HCT116 (cell line): ENCODE data around the gene ROCK2. TPM values are rescaled to one million over a fixed set of nuclear protein-coding genes. Genes with fewer than 3 reads are reported as not detected.

ENCODE experiments used
- ATAC-seq: fragments of 200-7000 bp; cut with Tn5 transposase; 2 replicates; pipeline ENCODE4 v1.9.1; 2020; ENCODE audit warnings: mild to moderate bottlenecking, moderate library complexity
- BruUV-seq: library from RNA; stranded (reverse); fragments of 400-500 nt; replicated peaks from 2 replicates; lab custom pipeline; 2021; lab: Mats Ljungman, UMichigan
- CTCF ChIA-PET: fragments of 300-600 bp; sonication (Branson Sonifier 250); formaldehyde crosslinking; loops from one replicate; lab custom pipeline; 2021; ENCODE audit warnings: antibody characterized with exemption; lab: Charles Lee
- POLR2A ChIA-PET: fragments of 300-600, 350-600 bp; sonication (Branson Sonifier 250); formaldehyde crosslinking; loops from one replicate; lab custom pipeline; 2021; ENCODE audit warnings: antibody characterized with exemption; lab: Charles Lee
- RAD21 ChIA-PET, 2 experiments: fragments of 300-600 bp; sonication (Branson Sonifier 250); formaldehyde crosslinking; loops; one replicate each; lab custom pipeline; 2023; ENCODE audit warnings: low total read pairs in 2 of 2; ENCODE audit not compliant: uncharacterized antibody in 2 of 2, unreplicated experiment in 2 of 2, low non-redundant PET in 1 of 2; lab: Charles Lee
- DNase-seq: peaks from one replicate; pipeline ENCODE4 v3.0.0-alpha.2; 2010; ENCODE audit warnings: low read depth, low spot score
- H2AFZ ChIP-seq: fragments of 200-600 bp; shearing (Covaris generic), sonication (generic); 2 replicates; pipeline ENCODE4 v1.6.1; 2017; ENCODE audit warnings: low read depth, mixed run types, mixed read lengths, antibody characterized with exemption, low read length; ENCODE audit not compliant: poor library complexity, severe bottlenecking
- H3K27ac ChIP-seq: 2 replicates; pipeline ENCODE4 v1.5.1; 2012; ENCODE audit warnings: low read depth, low read length
- H3K27me3 ChIP-seq: fragments of 200-600 bp; sonication (generic); 2 replicates; pipeline ENCODE4 v1.6.1; 2016; ENCODE audit warnings: mixed run types, low read length, mixed read lengths; ENCODE audit not compliant: insufficient read depth
- H3K36me3 ChIP-seq, 2 experiments: fragments of 200-500 bp in 1 of 2; fragments of 200-600 bp in 1 of 2; sonication (Bioruptor generic) in 1 of 2; sonication (generic) in 1 of 2; 2 replicates each; pipeline versions ENCODE4 v1.5.1 to v1.6.1; 2014 to 2016; ENCODE audit warnings: low read length in 2 of 2, inconsistent platforms in 1 of 2, mixed read lengths in 1 of 2, mixed run types in 1 of 2; ENCODE audit not compliant: insufficient read depth in 2 of 2, control insufficient read depth in 1 of 2
- H3K4me1 ChIP-seq, 2 experiments: fragments of 200-600 bp in 1 of 2; sonication (generic) in 1 of 2; 2 replicates each; pipeline versions ENCODE4 v1.5.1 to v1.6.1; 2012 to 2017; ENCODE audit warnings: low read length in 2 of 2, inconsistent platforms in 1 of 2, mild to moderate bottlenecking in 1 of 2, mixed read lengths in 1 of 2, mixed run types in 1 of 2, moderate library complexity in 1 of 2; ENCODE audit not compliant: insufficient read depth in 2 of 2, control insufficient read depth in 1 of 2
- H3K4me2 ChIP-seq: fragments of 200-600 bp; sonication (generic); 2 replicates; pipeline ENCODE4 v1.6.1; 2017; ENCODE audit warnings: mixed run types, low read length, mixed read lengths
- H3K4me3 ChIP-seq, 2 experiments: fragments of 200-600 bp in 1 of 2; sonication (generic) in 1 of 2; replicated peaks in 1 of 2; 2 replicates each; pipeline ENCODE4 v1.5.1; 2011 to 2016; ENCODE audit warnings: low read length in 2 of 2, control low read depth in 1 of 2, low read depth in 1 of 2, mild to moderate bottlenecking in 1 of 2, mixed read lengths in 1 of 2, mixed run types in 1 of 2
- H3K79me2 ChIP-seq: fragments of 200-600 bp; sonication (generic); 2 replicates; pipeline ENCODE4 v1.6.1; 2017; ENCODE audit warnings: mild to moderate bottlenecking, mixed run types, low read length, moderate library complexity, mixed read lengths; ENCODE audit not compliant: insufficient read depth
- H3K9ac ChIP-seq: fragments of 200-600 bp; sonication (generic); 2 replicates; pipeline ENCODE4 v1.6.1; 2016; ENCODE audit warnings: low read length, mixed read lengths
- H3K9me2 ChIP-seq: fragments of 200-600 bp; sonication (generic), shearing (Covaris generic); 2 replicates; pipeline ENCODE4 v1.6.1; 2017; ENCODE audit warnings: mixed run types, mild to moderate bottlenecking, moderate library complexity; ENCODE audit not compliant: insufficient read depth
- H3K9me3 ChIP-seq, 2 experiments: fragments of 200-500 bp in 1 of 2; fragments of 200-600 bp in 1 of 2; sonication (Bioruptor generic) in 1 of 2; sonication (generic) in 1 of 2; 2 replicates each; pipeline ENCODE4 v1.6.1; 2014 to 2017; ENCODE audit warnings: low read length in 2 of 2, mixed read lengths in 2 of 2, inconsistent platforms in 1 of 2, low read depth in 1 of 2, mild to moderate bottlenecking in 1 of 2, mixed run types in 1 of 2, moderate library complexity in 1 of 2; ENCODE audit not compliant: control insufficient read depth in 1 of 2, insufficient read depth in 1 of 2
- H4K20me1 ChIP-seq: fragments of 200-600 bp; sonication (generic), shearing (Covaris generic); 2 replicates; pipeline ENCODE4 v1.6.1; 2017; ENCODE audit warnings: mixed run types, mild to moderate bottlenecking, moderate library complexity; ENCODE audit not compliant: insufficient read depth
- CBX3 ChIP-seq: IDR thresholded peaks from 2 replicates; pipeline ENCODE4 v1.6.1; 2012; ENCODE audit warnings: low read depth
- CEBPB ChIP-seq: IDR thresholded peaks from 2 replicates; pipeline ENCODE4 v1.6.1; 2012; ENCODE audit warnings: low read depth
- EGR1 ChIP-seq: IDR thresholded peaks from 2 replicates; pipeline ENCODE4 v1.6.1; 2012; ENCODE audit warnings: low read depth
- ELF1 ChIP-seq: IDR thresholded peaks from 2 replicates; pipeline ENCODE4 v1.6.1; 2012; ENCODE audit warnings: low read depth, borderline replicate concordance
- EZH2 ChIP-seq: fragments of 200-600 bp; sonication (generic); IDR thresholded peaks from 2 replicates; pipeline ENCODE4 v1.6.1; 2017; ENCODE audit warnings: antibody characterized with exemption, mixed run types
- EZH2phosphoT487 ChIP-seq: fragments of 200-600 bp; IDR thresholded peaks from 2 replicates; pipeline ENCODE4 v1.6.1; 2018; ENCODE audit warnings: antibody characterized with exemption, borderline replicate concordance
- FOSL1 ChIP-seq: IDR thresholded peaks from 2 replicates; pipeline ENCODE4 v1.6.1; 2012; ENCODE audit warnings: low read depth
- POLR2AphosphoS5 ChIP-seq: IDR thresholded peaks from 2 replicates; pipeline ENCODE4 v1.6.1; 2011; ENCODE audit warnings: mild to moderate bottlenecking, low read depth, low read length, moderate library complexity
- RAD21 ChIP-seq: IDR thresholded peaks from 2 replicates; pipeline ENCODE4 v1.6.1; 2012; ENCODE audit warnings: low read depth, mild to moderate bottlenecking
- SP1 ChIP-seq: IDR thresholded peaks from 2 replicates; pipeline ENCODE4 v1.6.1; 2012; ENCODE audit warnings: low read depth
- SRF ChIP-seq: IDR thresholded peaks from 2 replicates; pipeline ENCODE4 v1.6.1; 2012; ENCODE audit warnings: low read depth
- YY1 ChIP-seq: IDR thresholded peaks from 2 replicates; pipeline ENCODE4 v1.6.1; 2011; ENCODE audit warnings: low read length, low read depth, moderate library complexity, mild to moderate bottlenecking; ENCODE audit not compliant: insufficient replicate concordance; ENCODE audit errors: extremely low read depth
- ZNF274 ChIP-seq: fragments of 200-500 bp; sonication (Bioruptor generic); IDR thresholded peaks from 2 replicates; pipeline ENCODE4 v1.6.1; 2014; ENCODE audit warnings: mild to moderate bottlenecking, low read depth, low read length, inconsistent platforms
- intact Hi-C: fragments of 100-400 bp; cut with micrococcal nuclease; formaldehyde crosslinking; loops from 2 replicates; pipeline ENCODE4 v1.10.0; 2022
- total RNA-seq: library from RNA; stranded (reverse); gene quantifications from one replicate; pipeline ENCODE4 v1.2.1, GENCODE V29; 2021; ENCODE audit not compliant: unreplicated experiment
- TF ChIP-seq, protein P1 (sequence below): IDR thresholded peaks from 2 replicates; pipeline ENCODE4 v1.6.1; 2012; ENCODE audit warnings: low read depth
- TF ChIP-seq, protein P2 (sequence below): IDR thresholded peaks from 2 replicates; pipeline ENCODE4 v1.6.1; 2011; ENCODE audit warnings: mild to moderate bottlenecking, low read length, moderate library complexity; ENCODE audit not compliant: insufficient replicate concordance; ENCODE audit errors: extremely low read depth
- TF ChIP-seq, protein P3 (sequence below), 3 experiments: fragments of 200-600 bp in 1 of 3; sonication (generic) in 1 of 3; IDR thresholded peaks in 2 of 3; conservative IDR thresholded peaks in 1 of 3; 2 replicates each; pipeline ENCODE4 v1.5.1; 2012 to 2017; ENCODE audit warnings: low read depth in 2 of 3, low read length in 2 of 3, antibody characterized with exemption in 1 of 3, borderline replicate concordance in 1 of 3, control low read depth in 1 of 3, mild to moderate bottlenecking in 1 of 3, mixed read lengths in 1 of 3, mixed run types in 1 of 3, moderate library complexity in 1 of 3; ENCODE audit not compliant: insufficient read depth in 1 of 3

The ROCK2 gene
- total RNA-seq, 1 experiment from 2014 or later: 48.0 TPM

DNA sequence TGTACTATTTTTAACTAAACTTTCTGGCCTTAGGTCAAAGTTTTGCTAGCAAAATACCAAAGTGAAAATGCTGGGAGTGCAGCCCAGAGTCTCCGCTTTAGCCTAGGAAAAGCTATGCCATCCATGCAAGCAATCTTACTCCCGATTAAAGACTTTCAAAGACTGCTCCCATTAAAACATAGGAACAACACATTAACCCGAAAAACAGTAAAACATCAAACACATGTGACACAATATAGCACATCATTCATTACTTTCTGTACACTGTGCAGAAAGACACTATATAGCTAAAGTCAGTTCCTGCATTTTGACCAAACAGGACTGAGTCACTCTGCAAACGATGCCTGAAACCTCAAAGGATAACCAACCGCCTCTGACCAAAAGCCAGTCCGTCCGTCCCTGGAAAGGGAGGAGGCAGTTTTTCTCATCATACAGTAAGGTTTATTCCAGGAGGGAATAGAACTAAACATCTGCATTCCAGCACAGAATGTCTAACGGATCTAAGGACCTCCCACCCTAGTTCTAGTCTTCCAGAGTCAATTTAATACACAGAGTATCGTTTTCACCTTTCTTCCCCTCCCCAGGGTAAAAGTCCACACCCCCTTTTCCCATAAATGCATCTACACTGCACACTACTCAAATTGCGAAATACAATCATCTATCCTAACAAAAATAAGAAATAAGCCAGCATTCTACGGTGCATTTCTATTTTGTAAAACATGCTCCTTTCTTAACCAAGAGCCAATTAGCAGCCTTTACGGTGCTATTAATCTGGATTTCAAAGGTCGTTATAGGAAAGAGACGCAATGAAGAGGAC is 1.7 kb downstream of the ROCK2 start (continued):
- 0 out of 2 replicates have a peak, but pooled peaks have one; percentile 21 for TF ChIP-seq FOSL1
- no peak for TF ChIP-seq CBX3
- no peak for TF ChIP-seq YY1
- TF ChIP-seq EZH2: no peak
- no peak for TF ChIP-seq EGR1

DNA sequence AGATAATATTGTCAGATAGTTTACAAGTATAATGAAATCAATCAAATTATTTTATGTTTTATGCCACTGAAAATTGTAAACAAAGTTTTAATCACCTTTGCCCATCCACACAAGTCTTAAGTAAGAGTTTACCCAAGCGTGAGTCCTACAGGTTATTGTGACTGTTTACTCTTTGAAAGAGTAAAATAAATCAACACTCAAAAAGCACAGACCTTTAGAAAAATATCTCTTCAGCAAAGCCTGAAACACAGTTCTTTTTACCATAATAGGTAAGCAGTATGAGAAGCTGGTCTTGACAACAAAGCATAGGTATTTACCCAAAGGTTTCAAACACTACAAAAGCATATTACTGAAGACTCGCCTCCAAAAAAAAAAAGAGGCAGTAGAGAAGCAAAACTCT is 3.7 kb downstream of the ROCK2 start:
- Histone ChIP-seq H3K36me3 (no peaks in the 10 kb centered on the region), H2AFZ (no peak overlapping the region), H3K27ac (no peak overlapping the region)
- TF ChIP-seq ELF1 (no peak), EGR1 (no peak), EZH2 (no peak), FOSL1 (no peak), SP1 (no peak), CEBPB (no peak), RAD21 (no peak), POLR2AphosphoS5 (no peak), SRF (no peak), YY1 (no peak), ZNF274 (no peak), EZH2phosphoT487 (no peak)
- TF ChIP-seq, protein P1, sequence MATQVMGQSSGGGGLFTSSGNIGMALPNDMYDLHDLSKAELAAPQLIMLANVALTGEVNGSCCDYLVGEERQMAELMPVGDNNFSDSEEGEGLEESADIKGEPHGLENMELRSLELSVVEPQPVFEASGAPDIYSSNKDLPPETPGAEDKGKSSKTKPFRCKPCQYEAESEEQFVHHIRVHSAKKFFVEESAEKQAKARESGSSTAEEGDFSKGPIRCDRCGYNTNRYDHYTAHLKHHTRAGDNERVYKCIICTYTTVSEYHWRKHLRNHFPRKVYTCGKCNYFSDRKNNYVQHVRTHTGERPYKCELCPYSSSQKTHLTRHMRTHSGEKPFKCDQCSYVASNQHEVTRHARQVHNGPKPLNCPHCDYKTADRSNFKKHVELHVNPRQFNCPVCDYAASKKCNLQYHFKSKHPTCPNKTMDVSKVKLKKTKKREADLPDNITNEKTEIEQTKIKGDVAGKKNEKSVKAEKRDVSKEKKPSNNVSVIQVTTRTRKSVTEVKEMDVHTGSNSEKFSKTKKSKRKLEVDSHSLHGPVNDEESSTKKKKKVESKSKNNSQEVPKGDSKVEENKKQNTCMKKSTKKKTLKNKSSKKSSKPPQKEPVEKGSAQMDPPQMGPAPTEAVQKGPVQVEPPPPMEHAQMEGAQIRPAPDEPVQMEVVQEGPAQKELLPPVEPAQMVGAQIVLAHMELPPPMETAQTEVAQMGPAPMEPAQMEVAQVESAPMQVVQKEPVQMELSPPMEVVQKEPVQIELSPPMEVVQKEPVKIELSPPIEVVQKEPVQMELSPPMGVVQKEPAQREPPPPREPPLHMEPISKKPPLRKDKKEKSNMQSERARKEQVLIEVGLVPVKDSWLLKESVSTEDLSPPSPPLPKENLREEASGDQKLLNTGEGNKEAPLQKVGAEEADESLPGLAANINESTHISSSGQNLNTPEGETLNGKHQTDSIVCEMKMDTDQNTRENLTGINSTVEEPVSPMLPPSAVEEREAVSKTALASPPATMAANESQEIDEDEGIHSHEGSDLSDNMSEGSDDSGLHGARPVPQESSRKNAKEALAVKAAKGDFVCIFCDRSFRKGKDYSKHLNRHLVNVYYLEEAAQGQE: no peak
- TF ChIP-seq, protein P2, sequence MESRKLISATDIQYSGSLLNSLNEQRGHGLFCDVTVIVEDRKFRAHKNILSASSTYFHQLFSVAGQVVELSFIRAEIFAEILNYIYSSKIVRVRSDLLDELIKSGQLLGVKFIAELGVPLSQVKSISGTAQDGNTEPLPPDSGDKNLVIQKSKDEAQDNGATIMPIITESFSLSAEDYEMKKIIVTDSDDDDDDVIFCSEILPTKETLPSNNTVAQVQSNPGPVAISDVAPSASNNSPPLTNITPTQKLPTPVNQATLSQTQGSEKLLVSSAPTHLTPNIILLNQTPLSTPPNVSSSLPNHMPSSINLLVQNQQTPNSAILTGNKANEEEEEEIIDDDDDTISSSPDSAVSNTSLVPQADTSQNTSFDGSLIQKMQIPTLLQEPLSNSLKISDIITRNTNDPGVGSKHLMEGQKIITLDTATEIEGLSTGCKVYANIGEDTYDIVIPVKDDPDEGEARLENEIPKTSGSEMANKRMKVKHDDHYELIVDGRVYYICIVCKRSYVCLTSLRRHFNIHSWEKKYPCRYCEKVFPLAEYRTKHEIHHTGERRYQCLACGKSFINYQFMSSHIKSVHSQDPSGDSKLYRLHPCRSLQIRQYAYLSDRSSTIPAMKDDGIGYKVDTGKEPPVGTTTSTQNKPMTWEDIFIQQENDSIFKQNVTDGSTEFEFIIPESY: no peak
- TF ChIP-seq, protein P3, sequence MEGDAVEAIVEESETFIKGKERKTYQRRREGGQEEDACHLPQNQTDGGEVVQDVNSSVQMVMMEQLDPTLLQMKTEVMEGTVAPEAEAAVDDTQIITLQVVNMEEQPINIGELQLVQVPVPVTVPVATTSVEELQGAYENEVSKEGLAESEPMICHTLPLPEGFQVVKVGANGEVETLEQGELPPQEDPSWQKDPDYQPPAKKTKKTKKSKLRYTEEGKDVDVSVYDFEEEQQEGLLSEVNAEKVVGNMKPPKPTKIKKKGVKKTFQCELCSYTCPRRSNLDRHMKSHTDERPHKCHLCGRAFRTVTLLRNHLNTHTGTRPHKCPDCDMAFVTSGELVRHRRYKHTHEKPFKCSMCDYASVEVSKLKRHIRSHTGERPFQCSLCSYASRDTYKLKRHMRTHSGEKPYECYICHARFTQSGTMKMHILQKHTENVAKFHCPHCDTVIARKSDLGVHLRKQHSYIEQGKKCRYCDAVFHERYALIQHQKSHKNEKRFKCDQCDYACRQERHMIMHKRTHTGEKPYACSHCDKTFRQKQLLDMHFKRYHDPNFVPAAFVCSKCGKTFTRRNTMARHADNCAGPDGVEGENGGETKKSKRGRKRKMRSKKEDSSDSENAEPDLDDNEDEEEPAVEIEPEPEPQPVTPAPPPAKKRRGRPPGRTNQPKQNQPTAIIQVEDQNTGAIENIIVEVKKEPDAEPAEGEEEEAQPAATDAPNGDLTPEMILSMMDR (IDR thresholded peaks at IDR 0.05 in 2 of 3, conservative IDR thresholded peaks at IDR 0.05 in 1 of 3; ENCODE audit: borderline replicate concordance in 1 of 3, insufficient read depth in 1 of 3, low read depth in 2 of 3, low read length in 2 of 3): no peak
- TF ChIP-seq, all 23 proteins: peak for 0
- Histone ChIP-seq H3K79me2 (peaks cover 83% of the 10 kb centered on the region), H3K9ac (no peak overlapping the region), H3K4me3 (no peak overlapping the region), H3K27me3 (no peaks in the 10 kb centered on the region), H3K4me1 (peaks cover 22 to 27% of the 10 kb centered on the region in 2 experiments), H3K9me2 (no peaks in the 10 kb centered on the region), H4K20me1 (peaks cover 20% of the 10 kb centered on the region; the same call in 1 of the 2 replicates), H3K9me3 (no peaks in the 10 kb centered on the region), H3K4me2 (no peak overlapping the region)
- DNase-seq: no peak
- ChIA-PET POLR2A (no interaction called here), CTCF (no interaction called here), RAD21 (no interaction called here)
- intact Hi-C loops: no loop called here
- no TSS peak for BruUV-seq
- no peak for ATAC-seq
